Type B pancreatic cell (in vitro differentiated cells): ENCODE results near the gene DPT. TPM values are rescaled to one million over a fixed set of nuclear protein-coding genes. Genes with fewer than 3 reads are reported as not detected.

ENCODE experiments used
- DNase-seq: peaks from one replicate; pipeline ENCODE4 v3.0.0; 2021; ENCODE audit warnings: mixed read lengths; ENCODE audit not compliant: unreplicated experiment; ENCODE audit errors: extremely low spot score
- H3K27ac Mint-ChIP-seq: 2 replicates; pipeline ENCODE4 v1.8.0; 2021; ENCODE audit warnings: mild to moderate bottlenecking, mixed read lengths
- H3K27me3 Mint-ChIP-seq: 2 replicates; pipeline ENCODE4 v1.8.0; 2021; ENCODE audit warnings: mixed read lengths
- H3K36me3 Mint-ChIP-seq: 2 replicates; pipeline ENCODE4 v1.8.0; 2021; ENCODE audit warnings: mixed read lengths
- H3K4me1 Mint-ChIP-seq: one replicate; pipeline ENCODE4 v1.8.0; 2021; ENCODE audit warnings: mixed read lengths; ENCODE audit not compliant: unreplicated experiment
- H3K4me3 Mint-ChIP-seq: 2 replicates; pipeline ENCODE4 v1.8.0; 2021; ENCODE audit warnings: mild to moderate bottlenecking, mixed read lengths
- H3K9me3 Mint-ChIP-seq: 2 replicates; pipeline ENCODE4 v1.8.0; 2021; ENCODE audit warnings: mixed read lengths
- CTCF ChIP-seq: fragments of 200-600 bp; sonication (generic); conservative IDR thresholded peaks from 2 replicates; pipeline ENCODE4 v1.5.0; 2021; ENCODE audit warnings: antibody characterized with exemption, mild to moderate bottlenecking
- total RNA-seq: library from RNA; stranded (reverse); gene quantifications from 2 replicates; pipeline ENCODE4 v1.2.1, GENCODE V29; 2021; ENCODE audit warnings: low replicate concordance

The DPT gene
- total RNA-seq, 1 donor from 2014 or later: 0.22 TPM

GRCh38 chr1:168735974-168736373, 7.0 kb upstream of the DPT start:
- no peaks in the 10 kb centered on the region for H3K4me1 Mint-ChIP-seq
- H3K9me3 Mint-ChIP-seq: no peaks in the 10 kb centered on the region
- no peak for TF ChIP-seq CTCF
- H3K27me3 Mint-ChIP-seq: peaks cover 13% of the 10 kb centered on the region
- no peak overlapping the region for H3K27ac Mint-ChIP-seq
- H3K4me3 Mint-ChIP-seq: no peak overlapping the region
- H3K36me3 Mint-ChIP-seq: no peaks in the 10 kb centered on the region
- DNase-seq: no peak

GRCh38 chr1:168734946-168735345, 5.9 kb upstream of the DPT start:
- Mint-ChIP-seq H3K36me3 (no peaks in the 10 kb centered on the region), H3K27me3 (peaks cover 13% of the 10 kb centered on the region), H3K4me3 (no peak overlapping the region), H3K4me1 (no peaks in the 10 kb centered on the region), H3K9me3 (no peaks in the 10 kb centered on the region), H3K27ac (no peak overlapping the region)
- no peak for TF ChIP-seq CTCF
- no peak for DNase-seq

GRCh38 chr1:168734271-168734670, 5.3 kb upstream of the DPT start:
- TF ChIP-seq CTCF: no peak
- Mint-ChIP-seq H3K27me3 (peaks cover 13% of the 10 kb centered on the region), H3K4me3 (no peak overlapping the region), H3K27ac (no peak overlapping the region), H3K9me3 (no peaks in the 10 kb centered on the region), H3K36me3 (no peaks in the 10 kb centered on the region), H3K4me1 (peaks cover 3% of the 10 kb centered on the region)
- DNase-seq: no peak

- Mint-ChIP-seq H3K27ac (no peak overlapping the region), H3K9me3 (no peaks in the 10 kb centered on the region), H3K4me1 (peaks cover 7% of the 10 kb centered on the region), H3K36me3 (no peaks in the 10 kb centered on the region), H3K4me3 (no peak overlapping the region), H3K27me3 (peaks cover 13% of the 10 kb centered on the region)
- TF ChIP-seq CTCF: no peak
- no peak for DNase-seq
These were observed 4.2 kb upstream of the DPT start for GRCh38 chr1:168733241-168733640.

- no peaks in the 10 kb centered on the region for H3K9me3 Mint-ChIP-seq
- DNase-seq: no peak
- H3K27ac Mint-ChIP-seq: no peak overlapping the region
- H3K36me3 Mint-ChIP-seq: no peaks in the 10 kb centered on the region
- H3K4me1 Mint-ChIP-seq: peaks cover 7% of the 10 kb centered on the region
- peaks cover 13% of the 10 kb centered on the region for H3K27me3 Mint-ChIP-seq
- H3K4me3 Mint-ChIP-seq: no peak overlapping the region
- TF ChIP-seq CTCF: no peak
These were observed 3.7 kb upstream of the DPT start for GRCh38 chr1:168732736-168733135.

GRCh38 chr1:168731244-168731953, 2.4 kb upstream of the DPT start:
- no peak overlapping the region for H3K27ac Mint-ChIP-seq
- peaks cover 13% of the 10 kb centered on the region for H3K27me3 Mint-ChIP-seq
- no peak for DNase-seq
- TF ChIP-seq CTCF: no peak
- no peak overlapping the region for H3K4me3 Mint-ChIP-seq
- H3K36me3 Mint-ChIP-seq: no peaks in the 10 kb centered on the region
- peaks cover 8% of the 10 kb centered on the region for H3K4me1 Mint-ChIP-seq
- no peaks in the 10 kb centered on the region for H3K9me3 Mint-ChIP-seq
